Measurements from ENCODE around the gene RPS5. TPM values are rescaled to one million over a fixed set of nuclear protein-coding genes. Genes with fewer than 3 reads are reported as not detected.
A peak's percentile ranks its signal among the peaks of the same experiment; 100 is the strongest.

RPS5 gene
- total RNA-seq, 4 donors from 2014 or later, result 1,253 to 2,519 (median 2,306) TPM

GRCh38 chr19:58355215-58355796, 31.8 kb upstream of the RPS5 start:
- Histone ChIP-seq H3K27ac (no peak overlapping the region), H3K9me3 (no peaks in the 10 kb centered on the region), H3K4me1 (peaks cover 11% of the 10 kb centered on the region), H3K4me3 (no peak overlapping the region), H3K27me3 (peaks cover 39% of the 10 kb centered on the region), H3K36me3 (no peaks in the 10 kb centered on the region)
- DNase-seq (ENCODE audit: low spot score in 2 of 2), result no peak
- 89% methylated on average over 10 of the region's 10 CpGs for WGBS
- TF ChIP-seq EP300 (IDR thresholded peaks at IDR 0.05), result no peak
- no peak for TF ChIP-seq CTCF (IDR thresholded peaks at IDR 0.05)
- no peak for TF ChIP-seq POLR2A (IDR thresholded peaks at IDR 0.05)
- no peak for TF ChIP-seq POLR2AphosphoS5 (IDR thresholded peaks at IDR 0.05)

GRCh38 chr19:58355908-58356765, 30.9 kb upstream of the RPS5 start:
- H3K27me3 ChIP-seq, result peaks cover 31% of the 10 kb centered on the region
- no peak overlapping the region for H3K27ac ChIP-seq
- H3K36me3 ChIP-seq, result no peaks in the 10 kb centered on the region
- H3K9me3 ChIP-seq, result no peaks in the 10 kb centered on the region
- TF ChIP-seq EP300 (IDR thresholded peaks at IDR 0.05) (no peak), POLR2AphosphoS5 (IDR thresholded peaks at IDR 0.05) (no peak), CTCF (IDR thresholded peaks at IDR 0.05) (no peak), POLR2A (IDR thresholded peaks at IDR 0.05) (no peak)
- no peak for DNase-seq (ENCODE audit: low spot score in 2 of 2)
- WGBS, result 52% methylated on average over 8 of the region's 94 CpGs
- H3K4me1 ChIP-seq, result peaks cover 8% of the 10 kb centered on the region
- H3K4me3 ChIP-seq, result peak overlapping the region; percentile 27

GRCh38 chr19:58356766-58357480, 30.1 kb upstream of the RPS5 start:
- H3K27me3 ChIP-seq, result peaks cover 26% of the 10 kb centered on the region
- no peaks in the 10 kb centered on the region for H3K36me3 ChIP-seq
- H3K4me1 ChIP-seq, result peaks cover 13% of the 10 kb centered on the region
- no peak overlapping the region for H3K27ac ChIP-seq
- H3K4me3 ChIP-seq, result peak overlapping the region; percentile 27
- no peaks in the 10 kb centered on the region for H3K9me3 ChIP-seq
- WGBS, result 100% methylated on average over 1 of the region's 75 CpGs
- TF ChIP-seq CTCF (IDR thresholded peaks at IDR 0.05) (no peak), EP300 (IDR thresholded peaks at IDR 0.05) (no peak), POLR2A (IDR thresholded peaks at IDR 0.05) (no peak), POLR2AphosphoS5 (IDR thresholded peaks at IDR 0.05) (no peak)
- DNase-seq (ENCODE audit: low spot score in 2 of 2), result no peak

GRCh38 chr19:58357481-58358145, 29.5 kb upstream of the RPS5 start:
- Histone ChIP-seq H3K4me3 (no peak overlapping the region), H3K36me3 (no peaks in the 10 kb centered on the region), H3K27ac (no peak overlapping the region), H3K4me1 (peaks cover 15% of the 10 kb centered on the region), H3K27me3 (peaks cover 26% of the 10 kb centered on the region), H3K9me3 (no peaks in the 10 kb centered on the region)
- 73% methylated on average over 13 of the region's 19 CpGs for WGBS
- TF ChIP-seq EP300 (IDR thresholded peaks at IDR 0.05) (no peak), POLR2AphosphoS5 (IDR thresholded peaks at IDR 0.05) (no peak), POLR2A (IDR thresholded peaks at IDR 0.05) (no peak), CTCF (IDR thresholded peaks at IDR 0.05) (no peak)
- DNase-seq (ENCODE audit: low spot score in 2 of 2), result no peak

All from suprapubic skin (tissue), 4 donors.